Right lobe of liver (tissue), 4 donors: Measurements from ENCODE around the gene ENTPD1.

Experiments used
- CTCF ChIP-seq, 4 donors: fragments of 200-600 bp in 3 of 4; fragments of 450-650 bp in 1 of 4; IDR thresholded peaks; one replicate each; pipeline versions ENCODE4 v1.5.1 to v1.8.0; 2016 to 2022; ENCODE audit warnings: antibody characterized with exemption in 4 of 4, mild to moderate bottlenecking in 2 of 4
- POLR2A ChIP-seq: fragments of 450-650 bp; IDR thresholded peaks from one replicate; pipeline ENCODE4 v1.6.1; 2017; ENCODE audit warnings: antibody characterized with exemption, mild to moderate bottlenecking
- donor health status: DM: no; HTN: no; CAD: no.
- donor health status: DM: no; HTN: no; CAD: no.
- donor health status: DM: no; HTN: yes; CAD: no.

- no peak for TF ChIP-seq POLR2A
- no peak for TF ChIP-seq CTCF (IDR thresholded peaks at IDR 0.05)
These were observed 39.6 kb downstream of the ENTPD1 start for GRCh38 chr10:95795602-95796001.
